Activated T-helper 9 cell treated with anti-CD3 and anti-CD28 coated beads, Interleukin-2, amount 50 U/mL, for 16 hours (primary cell): ENCODE results near the gene LYRM4.
"Not testable (repeated sequence)": the region's sequence is repeated elsewhere in the genome, so short reads cannot be mapped to it uniquely, and the experiment has no call there.

ENCODE experiments used
- DNase-seq: peaks from one replicate; pipeline ENCODE4 v3.0.0-alpha.2; 2020; ENCODE audit warnings: low read depth

Gene LYRM4

DNA sequence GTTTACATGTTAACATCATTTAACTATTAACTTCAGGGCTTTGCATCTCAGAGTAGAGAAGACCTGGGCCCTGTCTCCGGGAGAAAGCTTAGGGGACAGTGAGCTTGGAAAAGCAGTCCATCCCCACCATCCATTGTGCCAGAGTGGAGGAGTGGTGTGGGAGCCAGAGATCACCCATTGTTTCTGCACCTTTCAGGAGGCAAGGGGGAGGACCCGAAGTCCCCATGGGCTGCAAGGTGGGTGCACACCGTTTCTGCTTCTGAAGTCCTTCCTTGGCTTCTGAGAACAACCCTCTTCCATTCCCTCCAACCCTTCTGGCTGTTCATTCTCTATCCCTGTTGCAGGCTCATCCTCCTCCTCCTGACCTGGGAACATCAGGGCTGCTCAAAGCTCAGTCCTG, 179.6 kb downstream of the LYRM4 start:
- no peak for DNase-seq

GRCh38 chr6:5080574-5080973, 180.2 kb downstream of the LYRM4 start:
- no peak for DNase-seq

DNA sequence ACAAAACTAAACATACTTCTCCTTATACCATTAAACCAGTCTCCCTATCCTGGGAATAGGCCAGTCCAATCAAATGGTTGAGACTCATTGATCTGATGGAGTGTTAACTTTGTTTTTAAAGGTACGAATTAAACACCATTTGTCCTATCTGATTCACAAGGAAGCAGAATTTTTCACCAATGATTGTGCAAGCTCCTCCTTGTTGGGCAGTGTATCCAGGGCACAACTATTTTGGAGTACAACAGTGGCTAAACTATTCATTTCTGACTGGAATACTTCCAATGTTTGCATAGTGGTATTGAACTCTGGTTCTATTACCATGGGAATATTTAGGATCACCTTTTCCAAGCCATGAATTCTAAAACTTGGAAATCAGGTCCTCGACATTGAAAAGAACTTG, 181.1 kb downstream of the LYRM4 start:
- DNase-seq: no peak

- DNase-seq: no peak
Measured at GRCh38 chr6:5078121-5078669, 182.6 kb downstream of the LYRM4 start.

DNA sequence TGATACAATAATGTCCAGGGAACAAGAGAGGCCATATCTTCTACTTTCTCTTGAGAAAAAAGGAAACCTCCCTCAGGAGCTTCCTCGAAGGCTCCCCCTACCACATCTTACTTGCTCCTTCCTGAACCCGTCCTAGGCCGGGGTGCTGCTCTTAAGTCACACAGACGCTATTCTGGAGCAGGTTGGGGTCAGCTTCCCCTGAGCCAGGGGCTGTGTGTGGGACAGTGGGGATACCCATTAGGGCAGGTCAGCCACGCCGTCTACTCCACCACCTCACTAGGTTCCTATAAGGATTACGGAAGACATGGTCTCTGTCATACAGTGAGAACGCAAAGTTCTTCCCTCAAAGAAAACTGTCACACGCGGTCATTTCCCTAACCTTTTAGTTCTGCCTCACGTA, 183.8 kb downstream of the LYRM4 start:
- no peak for DNase-seq

- DNase-seq: no peak
Measured at GRCh38 chr6:5073992-5074391, 186.8 kb downstream of the LYRM4 start.

GRCh38 chr6:5072440-5072839, 188.3 kb downstream of the LYRM4 start:
- DNase-seq: no peak

- DNase-seq: no peak
Measured at GRCh38 chr6:5071216-5071615, 189.5 kb downstream of the LYRM4 start.

DNA sequence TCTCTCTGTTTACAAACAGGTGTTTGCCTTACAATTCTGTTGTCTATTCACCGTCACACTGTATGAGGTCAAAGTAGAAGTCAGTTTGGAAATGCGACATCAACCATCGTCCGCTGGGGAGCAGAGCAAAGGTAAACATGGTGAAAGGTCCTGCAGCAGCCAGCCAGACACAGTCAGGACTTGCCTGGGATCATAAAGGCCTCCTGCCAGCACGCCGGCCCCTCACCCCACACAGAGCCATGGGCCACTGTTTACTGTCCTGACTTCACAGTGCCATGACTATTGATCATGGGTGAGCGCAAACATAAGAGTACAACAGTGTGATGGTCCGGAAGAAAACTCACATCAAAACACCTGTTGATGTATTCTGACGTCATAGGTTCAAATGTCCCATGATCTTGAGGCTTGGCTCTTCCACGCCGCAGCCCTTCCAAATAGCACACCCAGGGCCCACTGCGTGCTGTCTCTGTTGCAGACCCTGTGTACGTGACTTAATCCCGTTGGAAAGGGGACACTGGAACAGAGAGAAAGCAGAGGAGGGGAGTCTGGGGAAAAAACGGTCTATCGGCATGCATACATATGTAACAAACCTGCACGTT, 192.5 kb downstream of the LYRM4 start:
- DNase-seq: no peak

- DNase-seq: no peak
Measured at GRCh38 chr6:5067305-5067704, 193.4 kb downstream of the LYRM4 start.

- no peak for DNase-seq
Measured at GRCh38 chr6:5066456-5067093, 194.2 kb downstream of the LYRM4 start.

DNA sequence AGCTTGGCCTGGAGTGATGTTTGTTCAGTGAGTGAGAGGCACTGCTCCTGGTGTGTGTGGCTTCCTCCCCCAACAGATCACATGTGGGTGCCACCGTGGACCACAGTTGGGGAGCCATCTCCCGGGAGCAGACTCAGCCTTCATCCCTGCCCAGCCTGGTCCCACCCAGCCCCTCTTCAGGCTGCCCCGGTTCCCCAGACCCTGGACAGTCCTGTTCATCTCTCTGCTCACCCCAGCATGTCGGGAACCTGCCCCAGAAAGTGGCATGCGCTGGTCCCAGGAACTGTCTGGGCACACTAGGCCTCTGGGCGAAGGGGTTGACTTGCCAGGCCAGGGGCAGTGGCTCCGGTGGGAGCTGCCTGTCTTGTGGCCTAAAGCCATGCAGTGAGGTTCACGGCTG, 197.1 kb downstream of the LYRM4 start:
- DNase-seq: no peak

- no peak for DNase-seq
Measured at GRCh38 chr6:5061152-5061551, 199.6 kb downstream of the LYRM4 start.

DNA sequence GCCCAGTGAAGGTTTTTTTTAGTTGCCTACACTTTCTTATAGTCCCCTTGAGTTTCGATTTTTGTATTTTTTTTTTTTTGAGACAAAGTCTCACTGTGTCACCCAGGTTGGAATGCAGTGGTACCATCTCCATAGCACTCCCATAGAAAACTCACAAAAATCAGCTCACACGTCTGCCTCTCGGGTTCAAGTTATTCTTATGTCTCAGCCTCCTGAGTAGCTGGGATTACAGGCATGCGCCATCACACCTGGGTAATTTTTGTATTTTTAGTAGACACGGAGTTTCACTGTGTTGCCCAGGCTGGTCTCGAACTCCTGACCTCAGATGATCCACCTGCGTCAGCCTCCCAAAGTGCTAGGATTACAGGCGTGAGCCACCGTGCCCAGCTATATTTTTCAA, 200.3 kb downstream of the LYRM4 start:
- not testable (repeated sequence) for DNase-seq

DNA sequence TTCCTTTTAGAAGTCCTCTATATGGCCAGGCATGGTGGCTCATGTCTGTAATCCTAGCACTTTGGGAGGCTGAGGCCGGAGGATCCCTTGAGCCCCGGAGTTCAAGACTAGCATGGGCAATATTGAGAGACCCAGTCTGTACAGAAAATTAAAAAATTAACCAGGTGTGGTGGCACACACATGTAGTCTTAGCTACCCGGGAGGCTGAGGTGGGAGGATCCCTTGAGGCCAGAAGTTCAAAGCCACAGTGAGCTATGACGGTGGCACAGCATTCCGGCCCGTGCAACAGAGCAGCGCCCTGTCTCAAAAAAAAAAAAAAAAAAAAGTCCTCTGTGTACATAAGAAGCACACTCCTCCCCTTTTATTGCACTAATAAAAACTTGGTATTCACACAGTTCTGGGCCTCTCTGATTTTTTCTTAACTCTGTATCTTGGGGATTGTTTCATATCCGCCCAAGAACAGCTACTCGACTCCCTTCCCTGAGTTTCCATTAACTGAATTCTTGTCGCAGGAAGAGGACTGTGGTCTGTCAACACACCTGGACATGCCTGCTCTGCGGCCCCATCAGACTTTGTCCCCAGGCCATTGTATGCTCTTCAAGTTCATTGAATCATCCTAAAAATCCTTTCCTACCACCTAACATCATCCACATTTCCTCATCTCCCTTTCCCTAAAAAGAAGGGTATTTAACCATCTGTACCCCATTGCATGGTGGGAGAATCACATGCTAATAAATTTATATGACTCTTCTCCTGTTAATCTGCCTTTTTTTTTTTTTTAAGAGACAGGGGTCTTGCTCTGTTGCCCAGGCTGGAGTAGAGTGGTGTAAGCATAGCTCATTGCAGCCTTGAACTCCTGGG, 201.5 kb downstream of the LYRM4 start:
- no peak for DNase-seq
